ENCODE results near the gene PKHD1. TPM values are rescaled to one million over a fixed set of nuclear protein-coding genes. Genes with fewer than 3 reads are reported as not detected.

The PKHD1 gene
- total and polyA plus RNA-seq, 2 of the 8 experiments (the other 6 are each of a cell fraction or from before 2014, with no cell fraction given) = 0.06 to 0.09 TPM

GRCh38 chr6:52000064-52000463 is 87.3 kb downstream of the PKHD1 start:
- no peaks in the 10 kb centered on the region for H3K9me3 ChIP-seq (ENCODE audit: insufficient read depth in 2 of 2, low read depth in 1 of 2, low read length in 1 of 2)
- no peak overlapping the region for H3K27ac ChIP-seq (ENCODE audit: low read depth, low read length)
- H3K14ac ChIP-seq (ENCODE audit: insufficient read length) = no peak overlapping the region
- H3K4me2 ChIP-seq (ENCODE audit: insufficient read depth in 1 of 2, low read depth in 2 of 2, low read length in 2 of 2) = no peak overlapping the region
- DNase-seq (ENCODE audit: low read depth in 1 of 2, low spot score in 2 of 2) (no peak), FAIRE-seq (no peak)
- H3K79me2 ChIP-seq (ENCODE audit: control insufficient read depth in 1 of 2, insufficient read depth in 2 of 2, low read length in 2 of 2) = no peaks in the 10 kb centered on the region
- H3K4me3 ChIP-seq (ENCODE audit: extremely low read depth in 1 of 4, insufficient read depth in 2 of 4, low read depth in 3 of 4, low read length in 4 of 4) = no peak overlapping the region
- H3K4ac ChIP-seq (replicated peaks; ENCODE audit: insufficient read length, low read depth, low read length) = no peak overlapping the region
- 0 out of 2 replicates have a peak, but pooled peaks cover 2% of the 10 kb centered on the region for H3K23me2 ChIP-seq (ENCODE audit: low read depth, low read length)
- ChIA-PET CTCF (ENCODE audit: partially characterized antibody) (interaction anchor here (1.8 kb wide), 1 partner anchor 22 kb away, joined by 7 read pairs; no protein-coding TSS in a partner anchor), POLR2A (ENCODE audit: partially characterized antibody) (no interaction called here)
- no peaks in the 10 kb centered on the region for H3K36me3 ChIP-seq (ENCODE audit: control insufficient read depth in 2 of 4, insufficient read depth in 4 of 4, low read length in 3 of 4)
- no peak overlapping the region for H3K56ac ChIP-seq (replicated peaks; ENCODE audit: insufficient read length, low read depth, low read length)
- no peak overlapping the region for H4K8ac ChIP-seq (ENCODE audit: extremely low read depth, insufficient read depth, low read length)
- H2AK5ac ChIP-seq (ENCODE audit: low read depth, low read length) = no peak overlapping the region
- H3K4me1 ChIP-seq (replicated peaks in 1 of 4; ENCODE audit: control insufficient read depth in 3 of 4, insufficient read depth in 4 of 4, low read length in 3 of 4) = no peaks in the 10 kb centered on the region
- H4K91ac ChIP-seq (replicated peaks; ENCODE audit: insufficient read length, low read length) = no peak overlapping the region
- no peak overlapping the region for H2AFZ ChIP-seq (ENCODE audit: low read length)
- no peak overlapping the region for H2BK120ac ChIP-seq (replicated peaks; ENCODE audit: low read depth, low read length)
- 92% methylated on average over 3 of the region's 3 CpGs; no CpG with 5 or more reads in 1 of the 2 experiments for WGBS, 2 experiments (ENCODE audit: extremely low coverage in 1 of 2, insufficient coverage in 1 of 2, insufficient read length in 1 of 2, insufficient replicate concordance in 2 of 2, low coverage in 1 of 2, low lambda C conversion rate in 2 of 2, missing lambda C conversion rate in 1 of 2)
- no peak overlapping the region for H2BK12ac ChIP-seq (ENCODE audit: low read depth, low read length)
- no peak overlapping the region for H2BK15ac ChIP-seq (ENCODE audit: low read length)
- H4K20me1 ChIP-seq (replicated peaks in 1 of 2; ENCODE audit: control insufficient read depth in 1 of 2, insufficient read depth in 2 of 2, low read length in 2 of 2) = no peaks in the 10 kb centered on the region
- H2BK5ac ChIP-seq (ENCODE audit: low read depth, low read length) = no peak overlapping the region
- no peak overlapping the region for H3K23ac ChIP-seq (ENCODE audit: insufficient read length)
- H3K79me1 ChIP-seq (ENCODE audit: low read depth, low read length) = no peaks in the 10 kb centered on the region
- H3K18ac ChIP-seq (ENCODE audit: extremely low read depth, low read length) = no peak overlapping the region
- no peaks in the 10 kb centered on the region for H3K27me3 ChIP-seq (replicated peaks in 1 of 4; ENCODE audit: control insufficient read depth in 3 of 4, extremely low read depth in 1 of 4, insufficient read depth in 3 of 4, low read length in 3 of 4)
- no peak overlapping the region for H3K9ac ChIP-seq (replicated peaks in 1 of 4; ENCODE audit: extremely low read depth in 1 of 4, low read depth in 3 of 4, low read length in 3 of 4)
- no peak overlapping the region for H2BK20ac ChIP-seq (ENCODE audit: low read length)
- H4K5ac ChIP-seq (ENCODE audit: insufficient read length, low read depth, low read length) = no peak overlapping the region
- TF ChIP-seq EGR1 (IDR thresholded peaks at IDR 0.05; ENCODE audit: borderline replicate concordance, low read depth, low read length) = no peak
- no peak for TF ChIP-seq RFX5 (IDR thresholded peaks at IDR 0.05; ENCODE audit: borderline replicate concordance, low read depth, low read length)
- no peak for TF ChIP-seq KDM5A (IDR thresholded peaks at IDR 0.05; ENCODE audit: low read length)
- TF ChIP-seq SRF (IDR thresholded peaks at IDR 0.05; ENCODE audit: low read depth, low read length) = no peak
- no peak for TF ChIP-seq RBBP5 (IDR thresholded peaks at IDR 0.05; ENCODE audit: borderline replicate concordance, low read depth, low read length)
- no peak for TF ChIP-seq RNF2 (IDR thresholded peaks at IDR 0.05; ENCODE audit: borderline replicate concordance, low read depth, low read length, missing control alignments, poor library complexity, severe bottlenecking)
- TF ChIP-seq CREB1 (IDR thresholded peaks at IDR 0.05) = no peak
- no peak for TF ChIP-seq RAD21 (IDR thresholded peaks at IDR 0.05 in 1 of 2, conservative IDR thresholded peaks at IDR 0.05 in 1 of 2; ENCODE audit: low read depth in 2 of 2, low read length in 2 of 2)
- TF ChIP-seq CBX8 (IDR thresholded peaks at IDR 0.05; ENCODE audit: borderline replicate concordance, low read depth, low read length) = no peak
- TF ChIP-seq TAF7 (optimal IDR thresholded peaks at IDR 0.05; ENCODE audit: borderline replicate concordance, low read depth, low read length) = no peak
- TF ChIP-seq CHD2 (IDR thresholded peaks at IDR 0.05; ENCODE audit: low read length) = no peak
- TF ChIP-seq USF2 (IDR thresholded peaks at IDR 0.05; ENCODE audit: low read length) = no peak
- TF ChIP-seq ZNF274 (IDR thresholded peaks at IDR 0.05; ENCODE audit: borderline replicate concordance, extremely low read depth, low read length) = no peak

Data from H1 (cell line).